Endodermal cell (in vitro differentiated cells): ENCODE measurements around the gene BCAN. TPM values are rescaled to one million over a fixed set of nuclear protein-coding genes. Genes with fewer than 3 reads are reported as not detected.

Experiments
- DNase-seq: peaks from one replicate; pipeline ENCODE4 v3.0.0-alpha.2; 2017
- H3K27ac ChIP-seq: 2 replicates; pipeline ENCODE4 v1.5.1; 2013; ENCODE audit warnings: mild to moderate bottlenecking, low read depth, low read length, moderate library complexity
- H3K27me3 ChIP-seq: 2 replicates; pipeline ENCODE4 v1.6.1; 2013; ENCODE audit warnings: mild to moderate bottlenecking, low read length, moderate library complexity; ENCODE audit not compliant: insufficient read depth, control insufficient read depth, poor library complexity, severe bottlenecking
- H3K36me3 ChIP-seq: 2 replicates; pipeline ENCODE4 v1.7.0; 2013; ENCODE audit warnings: mild to moderate bottlenecking, low read length, moderate library complexity; ENCODE audit not compliant: control insufficient read depth, insufficient read depth
- H3K4me1 ChIP-seq: one replicate; pipeline ENCODE4 v1.7.0; 2013; ENCODE audit warnings: low read length; ENCODE audit not compliant: control insufficient read depth, insufficient read depth
- H3K4me3 ChIP-seq: 2 replicates; pipeline ENCODE4 v1.5.1; 2013; ENCODE audit warnings: mild to moderate bottlenecking, low read length, moderate library complexity
- H3K9ac ChIP-seq: 2 replicates; pipeline ENCODE4 v1.6.1; 2013; ENCODE audit warnings: mild to moderate bottlenecking, low read length, moderate library complexity; ENCODE audit not compliant: poor library complexity, severe bottlenecking; ENCODE audit errors: extremely low read depth
- H3K9me3 ChIP-seq: 2 replicates; pipeline ENCODE4 v1.6.1; 2013; ENCODE audit warnings: mild to moderate bottlenecking, low read length, moderate library complexity; ENCODE audit not compliant: control insufficient read depth
- H3K27ac Mint-ChIP-seq: 2 replicates; pipeline ENCODE4 v1.8.0; 2020; ENCODE audit warnings: mixed read lengths
- H3K27me3 Mint-ChIP-seq: 2 replicates; pipeline ENCODE4 v1.8.0; 2021; ENCODE audit warnings: mild to moderate bottlenecking, mixed read lengths; ENCODE audit not compliant: insufficient read depth
- H3K36me3 Mint-ChIP-seq: 2 replicates; pipeline ENCODE4 v1.8.0; 2020; ENCODE audit warnings: low read depth, mixed read lengths
- H3K4me1 Mint-ChIP-seq: 2 replicates; pipeline ENCODE4 v1.8.0; 2020; ENCODE audit warnings: mixed read lengths
- H3K4me3 Mint-ChIP-seq: 2 replicates; pipeline ENCODE4 v1.8.0; 2020; ENCODE audit warnings: mild to moderate bottlenecking, moderate library complexity, mixed read lengths
- H3K9me3 Mint-ChIP-seq: 2 replicates; pipeline ENCODE4 v1.8.0; 2020; ENCODE audit warnings: mild to moderate bottlenecking, mixed read lengths
- CTCF ChIP-seq: fragments of 200-600 bp; sonication (generic); conservative IDR thresholded peaks from 2 replicates; pipeline ENCODE4 v1.5.0; 2021; ENCODE audit warnings: antibody characterized with exemption, mild to moderate bottlenecking
- WGBS, 2 experiments: methylation state at CpG; one replicate each; pipeline versions ENCODE4 v1.1.5 to v1.1.7; 2013; ENCODE audit warnings: missing lambda C conversion rate in 2 of 2, mixed read lengths in 1 of 2; ENCODE audit not compliant: insufficient coverage in 1 of 2, insufficient read length in 1 of 2; 5-methylcytosine and 5-hydroxymethylcytosine counted together
- total RNA-seq, 2 donors: library from RNA; stranded (reverse); fragmentation: NEBNext Ultra II Directional in 1 of 2; extraction: Animal tissue kit (Norgen Biotek cat#: 25700) in 1 of 2; gene quantifications; 2 replicates in 1 of 2; 3 replicates in 1 of 2; pipeline ENCODE4 v1.2.1, GENCODE V29; 2021

BCAN gene
- total RNA-seq, 2 donors from 2014 or later: 0.31 TPM; not detected in 1

GRCh38 chr1:156615946-156616345 lies 26.0 kb upstream of the BCAN start:
- peaks cover 16% of the 10 kb centered on the region for H3K27me3 ChIP-seq
- no peaks in the 10 kb centered on the region for H3K4me1 ChIP-seq
- DNase-seq: no peak
- H3K9me3 ChIP-seq: no peaks in the 10 kb centered on the region
- Mint-ChIP-seq H3K9me3 (no peaks in the 10 kb centered on the region), H3K4me1 (peaks cover 4% of the 10 kb centered on the region), H3K36me3 (no peaks in the 10 kb centered on the region), H3K27ac (no peak overlapping the region), H3K4me3 (no peak overlapping the region), H3K27me3 (peaks cover 41% of the 10 kb centered on the region)
- no peak for TF ChIP-seq CTCF
- H3K27ac ChIP-seq: no peak overlapping the region
- H3K4me3 ChIP-seq: no peak overlapping the region
- WGBS, 2 experiments: 97% methylated on average over 4 of the region's 4 CpGs; no CpG with 5 or more reads in 1 of the 2 experiments
- no peaks in the 10 kb centered on the region for H3K36me3 ChIP-seq
- no peak overlapping the region for H3K9ac ChIP-seq

- H3K36me3 Mint-ChIP-seq: no peaks in the 10 kb centered on the region
- 68 to 73% methylated on average over 5 of the region's 5 CpGs for WGBS, 2 experiments
- no peaks in the 10 kb centered on the region for H3K9me3 ChIP-seq
- no peak for TF ChIP-seq CTCF
- no peaks in the 10 kb centered on the region for H3K9me3 Mint-ChIP-seq
- peaks cover 45% of the 10 kb centered on the region for H3K27me3 Mint-ChIP-seq
- peaks cover 21% of the 10 kb centered on the region for H3K27me3 ChIP-seq
- no peak overlapping the region for H3K27ac ChIP-seq
- peaks cover 4% of the 10 kb centered on the region for H3K4me1 Mint-ChIP-seq
- no peak overlapping the region for H3K9ac ChIP-seq
- H3K27ac Mint-ChIP-seq: no peak overlapping the region
- DNase-seq: no peak
- H3K4me3 Mint-ChIP-seq: no peak overlapping the region
- H3K4me1 ChIP-seq: no peaks in the 10 kb centered on the region
- H3K4me3 ChIP-seq: no peak overlapping the region
- no peaks in the 10 kb centered on the region for H3K36me3 ChIP-seq
Observed at GRCh38 chr1:156616463-156616862, 25.5 kb upstream of the BCAN start.

- Mint-ChIP-seq H3K36me3 (no peaks in the 10 kb centered on the region), H3K27ac (no peak within 1 kb of the TSS), H3K4me3 (no peak within 1 kb of the TSS), H3K4me1 (peaks cover 4% of the 10 kb centered on the region), H3K27me3 (peaks cover 65% of the 10 kb centered on the region), H3K9me3 (no peaks in the 10 kb centered on the region)
- Histone ChIP-seq H3K4me1 (no peaks in the 10 kb centered on the region), H3K9ac (no peak within 1 kb of the TSS), H3K4me3 (no peak within 1 kb of the TSS), H3K27me3 (peaks cover 47% of the 10 kb centered on the region), H3K36me3 (no peaks in the 10 kb centered on the region), H3K27ac (no peak within 1 kb of the TSS), H3K9me3 (no peaks in the 10 kb centered on the region)
- peak; percentile 90 for DNase-seq
- WGBS, 2 experiments: 0 to 13% methylated on average over 1 to 7 of the region's 7 CpGs
- peak; percentile 77 for TF ChIP-seq CTCF
Observed at GRCh38 chr1:156618853-156619581, 22.9 kb upstream of the BCAN start, which contains the start of gene HAPLN2. HAPLN2 (plus strand) TSS chr1:156619415; CDS start chr1:156623491, 4,076 bp downstream.
